Muscle layer of colon (tissue), 2 donors: Measurements from ENCODE around the gene SMIM24.
A peak's percentile ranks its signal among the peaks of the same experiment; 100 is the strongest.

Source experiments
- H3K27ac ChIP-seq: one replicate; pipeline ENCODE4 v1.7.0; 2013; ENCODE audit warnings: low read depth, mild to moderate bottlenecking, low read length, moderate library complexity
- H3K27me3 ChIP-seq, 2 donors: one replicate each; pipeline ENCODE4 v1.7.0; 2013; ENCODE audit warnings: low read length in 2 of 2, mild to moderate bottlenecking in 2 of 2; ENCODE audit not compliant: insufficient read depth in 2 of 2, control insufficient read depth in 1 of 2
- H3K36me3 ChIP-seq: one replicate; pipeline ENCODE4 v1.7.0; 2013; ENCODE audit warnings: mild to moderate bottlenecking, low read length; ENCODE audit not compliant: insufficient read depth
- H3K4me1 ChIP-seq: one replicate; pipeline ENCODE4 v1.7.0; 2013; ENCODE audit warnings: mild to moderate bottlenecking, low read length; ENCODE audit not compliant: insufficient read depth
- H3K4me3 ChIP-seq, 2 donors: one replicate each; pipeline ENCODE4 v1.7.0; 2013; ENCODE audit warnings: low read length in 2 of 2, low read depth in 1 of 2, mild to moderate bottlenecking in 1 of 2, moderate library complexity in 1 of 2
- H3K9ac ChIP-seq: one replicate; pipeline ENCODE4 v1.7.0; 2013; ENCODE audit warnings: low read length
- H3K9me3 ChIP-seq: one replicate; pipeline ENCODE4 v1.7.0; 2013; ENCODE audit warnings: mild to moderate bottlenecking, low read length
- donor health status: abdominal sarcoma.
- donor health status: Adenocarcinoma of cecum.

SMIM24 gene

DNA sequence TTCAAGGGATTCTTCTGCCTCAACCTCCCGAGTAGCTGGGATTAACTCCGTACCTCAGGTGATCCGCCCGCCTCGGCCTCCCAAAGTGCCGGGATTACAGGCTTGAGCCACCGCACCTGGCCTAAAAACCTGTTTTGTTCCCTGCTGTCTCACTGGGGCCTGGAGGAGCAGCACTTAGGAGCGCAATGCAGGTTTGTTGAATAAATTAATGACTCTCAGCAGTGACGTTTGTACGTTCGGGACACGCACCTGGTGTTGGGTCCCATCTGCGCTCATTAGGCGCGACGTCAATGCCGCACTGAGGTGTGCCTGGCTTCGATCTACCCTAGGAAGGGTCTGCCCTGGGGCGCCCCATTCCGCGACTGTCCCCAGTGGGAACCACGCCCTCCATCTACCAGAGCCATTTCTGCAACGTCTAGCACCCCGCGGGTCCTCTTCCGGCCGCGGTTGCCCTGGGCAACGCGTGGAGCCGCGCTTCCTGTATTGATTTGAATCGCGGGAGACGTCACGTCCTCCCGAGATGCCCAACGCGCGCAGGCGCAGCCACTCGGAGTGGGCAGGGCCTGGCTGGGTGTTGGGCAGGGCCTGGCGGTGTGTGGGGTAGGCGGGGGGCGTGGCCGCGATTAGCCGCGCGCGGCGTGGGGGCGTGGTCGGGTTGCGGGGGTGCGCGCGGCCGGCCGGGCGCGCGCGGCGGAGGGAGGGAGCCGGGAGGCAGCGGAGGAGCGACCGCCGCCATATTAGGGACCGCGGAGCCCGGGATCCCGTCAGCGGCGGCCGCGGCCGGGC lies 25.5 kb upstream of the SMIM24 start, which contains the start of gene FZR1:
FZR1 (plus strand) TSS at position 714 of the 786 bp plus-strand sequence. CDS start 16,679 bp downstream, outside the sequence.
- peak within 1 kb of the TSS; percentile 78 to 84 for H3K4me3 ChIP-seq
- H3K27ac ChIP-seq: peak within 1 kb of the TSS; percentile 93
- H3K4me1 ChIP-seq: peaks cover 8% of the 10 kb centered on the region
- no peaks in the 10 kb centered on the region for H3K9me3 ChIP-seq
- peak within 1 kb of the TSS; percentile 61 for H3K9ac ChIP-seq
- no peaks in the 10 kb centered on the region for H3K27me3 ChIP-seq
- H3K36me3 ChIP-seq: peaks cover 16% of the 10 kb centered on the region

DNA sequence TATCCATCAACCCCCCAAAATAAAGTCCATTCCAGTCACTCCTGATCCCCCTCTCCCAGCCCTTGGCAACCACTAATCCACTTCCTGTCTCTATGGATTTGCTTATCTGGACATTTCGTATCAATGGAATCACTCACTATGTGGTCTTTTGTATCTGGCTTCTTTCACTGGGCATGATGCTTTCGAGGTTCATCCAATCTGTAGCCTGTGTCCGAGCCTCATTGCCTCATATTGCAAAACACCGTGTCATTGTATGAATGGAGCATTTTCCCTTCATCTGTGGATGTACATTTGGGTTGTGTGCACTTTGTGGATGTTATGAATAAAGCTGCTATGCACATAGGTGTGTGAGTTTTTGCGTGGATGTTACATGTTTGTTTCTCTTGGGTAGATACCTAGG lies 24.4 kb upstream of the SMIM24 start:
- no peaks in the 10 kb centered on the region for H3K27me3 ChIP-seq
- no peaks in the 10 kb centered on the region for H3K9me3 ChIP-seq
- H3K9ac ChIP-seq: no peak overlapping the region
- no peak overlapping the region for H3K27ac ChIP-seq
- H3K4me1 ChIP-seq: peaks cover 13% of the 10 kb centered on the region
- H3K36me3 ChIP-seq: peaks cover 13% of the 10 kb centered on the region
- no peak overlapping the region for H3K4me3 ChIP-seq

DNA sequence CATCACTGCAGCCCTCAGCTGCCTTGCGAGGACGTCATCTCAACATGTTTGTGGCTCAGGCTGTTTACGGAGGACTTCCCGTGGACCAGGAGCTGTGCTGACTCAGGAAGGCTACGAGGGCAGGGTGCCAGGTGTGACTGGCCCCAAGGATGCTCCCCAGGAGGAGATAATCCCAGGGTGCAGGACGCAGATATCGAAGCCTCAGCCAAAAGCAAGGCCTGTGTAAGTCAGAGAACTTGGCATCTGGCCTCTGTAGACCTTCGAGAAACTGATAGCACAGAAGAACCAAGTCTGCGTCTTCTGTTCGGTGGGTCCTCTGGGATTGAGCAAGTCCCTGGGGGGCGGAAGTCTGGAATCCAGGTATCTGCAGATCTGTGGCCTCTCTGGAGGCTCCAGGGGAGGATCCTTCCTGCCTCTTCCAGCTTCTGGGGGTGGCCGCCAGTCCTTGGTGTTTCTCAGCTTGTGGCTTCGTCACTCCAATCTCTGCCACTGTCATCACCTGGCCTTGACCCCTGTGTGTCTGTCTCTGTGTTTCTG lies 22.8 kb upstream of the SMIM24 start:
- no peaks in the 10 kb centered on the region for H3K27me3 ChIP-seq
- H3K4me1 ChIP-seq: peaks cover 19% of the 10 kb centered on the region
- no peaks in the 10 kb centered on the region for H3K9me3 ChIP-seq
- no peaks in the 10 kb centered on the region for H3K36me3 ChIP-seq
- H3K27ac ChIP-seq: no peak overlapping the region
- no peak overlapping the region for H3K4me3 ChIP-seq
- H3K9ac ChIP-seq: no peak overlapping the region

DNA sequence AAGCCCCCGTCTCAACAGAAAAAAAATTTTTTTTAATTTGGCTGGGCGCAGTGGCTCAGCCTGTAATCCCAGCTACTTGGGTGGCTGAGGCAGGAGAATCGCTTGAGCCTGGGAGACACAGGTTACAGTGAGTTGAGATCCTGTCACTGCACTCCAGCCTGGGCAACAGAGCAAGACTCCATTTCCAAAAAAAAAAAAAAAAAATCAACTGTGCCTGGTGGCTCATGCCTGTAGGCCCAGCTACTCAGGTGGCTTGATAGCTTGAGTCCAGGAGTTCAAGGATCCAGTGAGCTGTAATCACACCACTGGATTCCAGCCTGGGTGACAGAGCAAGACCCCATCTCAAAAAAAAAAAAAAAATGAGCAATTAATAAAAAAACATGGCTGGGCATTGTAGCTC lies 21.5 kb upstream of the SMIM24 start:
- Histone ChIP-seq H3K9ac (no peak overlapping the region), H3K4me1 (peaks cover 15% of the 10 kb centered on the region), H3K4me3 (no peak overlapping the region), H3K9me3 (no peaks in the 10 kb centered on the region), H3K36me3 (peaks cover 6% of the 10 kb centered on the region), H3K27me3 (no peaks in the 10 kb centered on the region), H3K27ac (no peak overlapping the region)

DNA sequence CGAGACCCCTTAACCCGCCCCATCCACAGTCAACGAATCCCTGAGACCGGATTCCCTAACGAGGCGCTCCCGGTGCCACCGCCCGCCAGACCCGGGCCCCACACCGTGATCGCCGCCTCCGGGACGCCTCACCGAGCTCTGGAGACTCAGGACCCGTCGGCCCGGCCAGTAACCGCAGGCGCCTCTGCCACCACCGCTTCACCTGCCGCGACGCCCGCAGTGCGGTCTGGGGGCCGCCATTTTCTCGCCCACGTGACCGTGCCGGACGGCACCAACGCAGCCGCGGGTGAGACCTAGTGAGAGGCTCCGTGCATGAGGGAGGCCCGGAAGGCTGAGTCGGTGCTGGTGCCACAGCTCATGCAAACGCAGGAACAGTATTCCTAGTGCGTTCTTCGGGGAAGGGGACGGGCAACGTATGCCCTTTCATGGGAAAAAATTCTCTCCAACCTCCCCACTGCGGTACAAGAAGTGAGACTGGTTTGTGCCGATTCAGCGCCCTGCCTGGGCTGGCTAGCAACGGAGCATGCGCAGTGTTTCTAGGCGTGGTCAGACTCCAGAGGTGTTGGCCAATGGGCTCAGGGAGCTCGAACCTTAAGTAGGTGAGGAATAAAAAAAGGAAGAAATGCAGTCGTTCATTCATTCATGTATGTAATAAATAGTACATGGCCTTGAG lies 20.2 kb upstream of the SMIM24 start, which contains the start of gene DOHH:
DOHH (minus strand) TSS at position 246 of the 673 bp plus-strand sequence. CDS start 3,860 bp downstream, outside the sequence.
- H3K4me3 ChIP-seq: peak within 1 kb of the TSS; percentile 88 to 89
- H3K9me3 ChIP-seq: no peaks in the 10 kb centered on the region
- H3K27me3 ChIP-seq: no peaks in the 10 kb centered on the region
- peaks cover 14% of the 10 kb centered on the region for H3K36me3 ChIP-seq
- peak within 1 kb of the TSS; percentile 54 for H3K9ac ChIP-seq
- H3K27ac ChIP-seq: peak within 1 kb of the TSS; percentile 96
- peaks cover 15% of the 10 kb centered on the region for H3K4me1 ChIP-seq

DNA sequence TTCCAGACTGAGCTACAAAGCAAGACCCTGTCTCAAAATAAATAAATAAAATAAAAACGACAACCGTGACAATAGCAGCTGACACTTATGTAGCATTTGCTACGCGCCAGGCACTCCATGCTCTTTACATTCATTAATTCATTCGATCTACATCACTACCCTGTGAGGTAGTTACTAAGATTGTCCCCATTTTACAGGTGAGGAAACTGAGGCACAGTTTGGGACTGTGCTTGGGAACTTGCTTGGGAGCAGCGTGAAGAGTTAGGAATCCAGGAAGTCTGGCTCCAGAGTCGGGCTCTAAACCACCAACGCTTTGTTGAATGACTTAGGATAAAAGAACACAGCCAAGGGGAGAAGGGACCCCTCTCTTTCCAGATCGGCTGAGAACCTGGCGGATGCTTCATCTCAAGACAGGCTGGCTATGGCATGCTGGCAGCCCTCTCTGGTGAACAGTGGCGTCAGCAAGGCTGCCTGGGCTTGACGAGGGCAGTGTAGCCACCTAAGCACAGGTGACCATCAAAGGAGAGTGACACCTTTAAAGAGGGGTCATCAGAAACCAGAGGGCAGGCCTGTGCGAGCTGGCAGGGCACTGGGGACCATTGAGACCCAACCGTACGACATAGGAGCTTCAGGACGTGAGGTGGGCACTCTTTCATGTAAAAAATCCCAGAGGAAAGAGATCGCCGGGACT lies 19.6 kb upstream of the SMIM24 start:
- Histone ChIP-seq H3K27ac (peak overlapping the region; percentile 96), H3K4me3 (peak overlapping the region; percentile 88 to 89), H3K9ac (peak overlapping the region; percentile 54), H3K27me3 (no peaks in the 10 kb centered on the region), H3K36me3 (peaks cover 14% of the 10 kb centered on the region), H3K9me3 (no peaks in the 10 kb centered on the region), H3K4me1 (peaks cover 15% of the 10 kb centered on the region)

DNA sequence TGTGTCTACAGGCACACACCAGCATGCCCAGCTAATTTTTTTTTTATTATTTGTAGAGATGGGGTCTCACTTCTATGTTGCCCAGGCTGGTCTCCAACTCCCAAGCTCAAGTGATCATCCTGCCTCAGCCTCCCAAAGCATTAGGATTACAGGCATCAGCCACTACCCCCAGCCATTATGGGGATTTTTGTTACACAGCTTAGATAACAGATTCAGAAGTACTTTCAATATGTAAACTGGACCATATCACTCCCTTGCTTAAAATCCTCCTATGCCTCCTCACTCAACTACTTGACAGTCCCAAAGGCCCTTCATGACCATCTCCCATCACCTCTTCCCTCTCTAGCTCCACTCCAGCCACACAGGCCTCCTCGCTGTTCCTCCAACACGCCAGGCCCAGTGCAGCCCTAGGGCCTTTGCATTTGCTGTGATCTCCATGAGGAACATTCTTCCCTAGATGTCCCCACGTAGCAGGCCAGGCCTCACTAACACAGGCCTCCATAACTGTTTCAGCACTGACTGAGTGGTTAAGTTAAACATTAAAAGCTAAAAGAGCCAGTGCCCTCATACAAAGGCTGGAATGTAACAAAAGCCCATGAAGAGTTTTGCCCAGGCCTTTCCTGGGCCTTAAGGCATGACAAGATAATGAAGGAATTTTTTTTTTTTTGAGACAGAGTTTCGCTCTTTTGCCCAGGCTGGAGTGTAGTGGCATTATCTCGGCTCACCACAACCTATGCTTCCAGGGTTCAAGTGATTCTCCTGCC lies 17.6 kb upstream of the SMIM24 start:
- H3K9me3 ChIP-seq: no peaks in the 10 kb centered on the region
- no peak overlapping the region for H3K27ac ChIP-seq
- no peak overlapping the region for H3K4me3 ChIP-seq
- H3K9ac ChIP-seq: no peak overlapping the region
- peaks cover 15% of the 10 kb centered on the region for H3K4me1 ChIP-seq
- peaks cover 14% of the 10 kb centered on the region for H3K36me3 ChIP-seq
- no peaks in the 10 kb centered on the region for H3K27me3 ChIP-seq

DNA sequence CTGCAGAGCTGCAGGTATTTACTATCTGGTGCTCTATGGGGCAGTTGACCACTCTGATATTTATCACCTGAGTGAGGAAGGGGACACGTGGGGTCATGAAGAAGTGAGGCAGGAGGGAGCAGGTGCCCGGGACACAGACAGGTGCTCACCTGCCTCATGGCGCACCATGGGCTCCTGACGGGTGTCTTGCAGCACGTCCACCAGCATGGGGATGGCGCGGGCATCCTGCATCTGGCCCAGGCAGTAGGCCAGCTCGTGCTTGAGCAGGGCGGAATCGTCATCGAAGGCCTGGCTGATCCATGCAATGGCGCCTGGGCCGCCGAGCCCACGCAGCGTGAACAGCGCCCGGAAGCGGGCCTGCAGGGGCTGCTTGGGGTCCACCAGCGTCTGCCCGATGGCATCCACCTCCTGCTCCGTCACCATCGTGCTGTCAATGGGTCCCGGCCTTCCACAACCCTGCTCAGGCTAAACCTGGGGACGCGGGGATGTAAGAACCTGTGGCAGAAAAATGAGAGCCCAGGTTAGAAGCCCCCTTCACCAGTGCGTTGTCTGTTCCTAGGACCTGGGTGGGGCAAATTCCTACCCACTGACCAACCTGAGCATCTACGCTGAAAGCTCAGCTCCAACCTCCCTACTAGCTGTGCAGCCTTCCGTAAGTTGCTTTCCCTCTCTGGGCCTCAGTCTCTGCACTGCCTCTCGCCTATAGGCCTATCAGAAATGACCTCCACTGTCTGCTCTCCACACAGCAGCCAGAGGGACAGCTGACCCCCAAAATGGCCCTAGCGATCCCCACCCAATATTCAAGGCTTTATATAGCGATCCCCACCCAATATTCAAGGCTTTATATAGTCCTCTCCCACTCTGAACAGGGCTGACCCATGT lies 16.3 kb upstream of the SMIM24 start:
- peaks cover 18% of the 10 kb centered on the region for H3K36me3 ChIP-seq
- H3K4me1 ChIP-seq: peaks cover 15% of the 10 kb centered on the region
- H3K4me3 ChIP-seq: no peak overlapping the region
- no peaks in the 10 kb centered on the region for H3K27me3 ChIP-seq
- H3K9me3 ChIP-seq: no peaks in the 10 kb centered on the region
- no peak overlapping the region for H3K27ac ChIP-seq
- no peak overlapping the region for H3K9ac ChIP-seq

DNA sequence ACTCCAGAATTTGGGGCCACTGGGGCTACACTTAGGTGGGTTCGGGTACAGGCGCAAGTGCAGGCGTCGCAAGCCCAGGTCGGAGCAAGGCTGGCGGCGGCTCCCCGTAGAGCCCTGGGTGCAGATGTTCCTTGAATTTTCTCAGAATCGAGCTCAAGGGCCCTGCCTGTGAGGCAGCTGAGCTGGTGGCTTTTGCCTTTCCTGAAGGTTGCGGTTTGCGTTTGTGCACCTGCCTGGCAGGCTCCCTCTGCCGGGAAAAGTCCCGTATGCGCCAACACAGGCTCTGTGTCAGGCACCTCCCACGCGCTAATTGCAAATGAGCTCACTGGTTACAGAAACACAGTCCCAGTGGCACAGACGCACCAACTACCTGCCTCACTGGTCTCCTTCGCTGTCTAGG lies 14.2 kb upstream of the SMIM24 start:
- peaks cover 5% of the 10 kb centered on the region for H3K4me1 ChIP-seq
- no peak overlapping the region for H3K9ac ChIP-seq
- no peaks in the 10 kb centered on the region for H3K9me3 ChIP-seq
- no peaks in the 10 kb centered on the region for H3K27me3 ChIP-seq
- peaks cover 22% of the 10 kb centered on the region for H3K36me3 ChIP-seq
- H3K4me3 ChIP-seq: no peak overlapping the region
- H3K27ac ChIP-seq: no peak overlapping the region

DNA sequence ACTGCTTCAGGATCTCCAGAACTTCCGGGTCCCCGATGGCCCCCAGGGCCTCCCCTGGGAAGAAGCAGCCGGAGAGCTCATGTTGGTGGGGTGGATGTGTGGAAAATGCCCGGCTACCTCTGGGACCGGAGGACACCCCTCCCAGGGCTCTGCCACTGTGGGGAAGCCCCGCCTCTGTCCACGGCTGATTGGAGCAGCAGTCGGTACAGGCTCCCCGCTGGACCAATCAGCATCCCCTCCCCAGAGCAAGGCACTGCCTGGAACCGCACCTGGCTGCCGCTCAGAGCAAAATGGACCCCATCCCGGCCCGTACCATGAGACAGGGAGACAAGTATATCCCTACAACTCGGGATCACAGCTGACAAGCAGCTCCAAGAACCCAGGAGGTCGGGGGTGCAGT lies 13.7 kb upstream of the SMIM24 start:
- Histone ChIP-seq H3K27me3 (no peaks in the 10 kb centered on the region), H3K9me3 (no peaks in the 10 kb centered on the region), H3K4me1 (no peaks in the 10 kb centered on the region), H3K4me3 (no peak overlapping the region), H3K36me3 (peaks cover 22% of the 10 kb centered on the region), H3K27ac (no peak overlapping the region), H3K9ac (no peak overlapping the region)
